ENCODE measurements around the gene HERPUD1. TPM values are rescaled to one million over a fixed set of nuclear protein-coding genes. Genes with fewer than 3 reads are reported as not detected.
"Not testable (repeated sequence)": the region's sequence is repeated elsewhere in the genome, so short reads cannot be mapped to it uniquely, and the experiment has no call there.

Gene HERPUD1, protein sequence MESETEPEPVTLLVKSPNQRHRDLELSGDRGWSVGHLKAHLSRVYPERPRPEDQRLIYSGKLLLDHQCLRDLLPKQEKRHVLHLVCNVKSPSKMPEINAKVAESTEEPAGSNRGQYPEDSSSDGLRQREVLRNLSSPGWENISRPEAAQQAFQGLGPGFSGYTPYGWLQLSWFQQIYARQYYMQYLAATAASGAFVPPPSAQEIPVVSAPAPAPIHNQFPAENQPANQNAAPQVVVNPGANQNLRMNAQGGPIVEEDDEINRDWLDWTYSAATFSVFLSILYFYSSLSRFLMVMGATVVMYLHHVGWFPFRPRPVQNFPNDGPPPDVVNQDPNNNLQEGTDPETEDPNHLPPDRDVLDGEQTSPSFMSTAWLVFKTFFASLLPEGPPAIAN
- 100 to 1,000 TPM; 162 to 176 TPM for total RNA-seq
- polyA plus RNA-seq = 107 TPM

DNA sequence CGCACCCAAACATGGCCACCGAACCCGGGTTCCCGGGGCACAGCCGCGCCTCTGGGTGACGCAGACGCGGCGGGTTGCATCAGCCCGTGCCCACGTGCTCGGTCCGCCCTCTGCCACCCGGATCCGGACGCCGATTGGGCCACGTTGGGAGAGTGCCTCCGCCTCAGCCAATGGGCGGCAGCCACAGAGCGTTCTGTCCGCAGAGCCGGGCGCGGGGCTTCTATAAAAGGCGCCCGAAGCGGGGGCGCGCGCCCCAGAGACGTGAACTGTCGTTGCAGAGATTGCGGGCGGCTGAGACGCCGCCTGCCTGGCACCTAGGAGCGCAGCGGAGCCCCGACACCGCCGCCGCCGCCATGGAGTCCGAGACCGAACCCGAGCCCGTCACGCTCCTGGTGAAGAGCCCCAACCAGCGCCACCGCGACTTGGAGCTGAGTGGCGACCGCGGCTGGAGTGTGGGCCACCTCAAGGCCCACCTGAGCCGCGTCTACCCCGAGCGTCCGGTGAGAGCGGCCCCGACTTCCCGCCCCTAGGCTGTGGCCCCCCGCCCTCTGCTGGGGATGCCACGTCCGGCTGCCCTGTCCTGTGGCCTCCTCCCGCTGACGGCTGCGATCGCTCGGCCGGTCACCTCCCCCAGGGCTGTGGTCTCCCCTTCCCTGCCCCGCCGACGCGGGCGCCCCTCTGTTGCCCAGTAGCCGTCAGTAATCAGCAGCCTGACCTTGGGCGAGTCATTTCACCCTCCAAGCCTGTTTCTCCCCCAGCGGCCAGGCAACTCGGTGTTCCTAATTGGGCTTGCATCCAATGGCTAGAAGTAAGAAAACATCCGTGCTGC is at the start of gene HERPUD1:
Gene HERPUD1, plus strand, starts transcription at position 251 of the 829 bp plus-strand sequence. Its CDS starts 103 bp downstream, at position 354.
- Mint-ChIP-seq H3K4me3 (peak within 1 kb of the TSS; percentile 95 to 100 (median 98)), H3K27me3 (peaks cover 0 to 5% of the 10 kb centered on the region in 2 donors), H3K9me3 (no peaks in the 10 kb centered on the region), H3K27ac (peak within 1 kb of the TSS; percentile 95 to 99 (median 98)), H3K4me1 (peaks cover 34 to 48% (median 47%) of the 10 kb centered on the region in 3 donors), H3K36me3 (peaks cover 5 to 47% (median 17%) of the 10 kb centered on the region in 3 donors)
- CTCF ChIA-PET = interaction anchor here (1.0 to 2.0 kb wide), 4 partner anchors 13 to 289 kb away, joined by 3 to 7 read pairs (median 6); no protein-coding TSS in a partner anchor
- peaks cover 47% of the 10 kb centered on the region for H3K4me1 ChIP-seq (ENCODE audit: insufficient read depth, low read length)
- H3K4me3 ChIP-seq (ENCODE audit: low read length) = peak within 1 kb of the TSS; percentile 69
- DNase-seq = peak; percentile 98 to 99 (median 99)
- H3K9me3 ChIP-seq (ENCODE audit: low read length) = no peaks in the 10 kb centered on the region
- no peaks in the 10 kb centered on the region for H3K27me3 ChIP-seq (ENCODE audit: insufficient read depth, low read length, poor library complexity, severe bottlenecking)
- peaks cover 22% of the 10 kb centered on the region for H3K36me3 ChIP-seq (ENCODE audit: insufficient read depth, low read length)
- POLR2A ChIA-PET = interaction anchor here (0.6 to 2.6 kb wide), 12 partner anchors 9 to 515 kb away, joined by 3 to 14 read pairs (median 4); partner anchors contain the start of genes CIAPIN1, COQ9, MT1X and NUDT21
- H3K27ac ChIP-seq (ENCODE audit: low read depth, low read length) = peak within 1 kb of the TSS; percentile 95

DNA sequence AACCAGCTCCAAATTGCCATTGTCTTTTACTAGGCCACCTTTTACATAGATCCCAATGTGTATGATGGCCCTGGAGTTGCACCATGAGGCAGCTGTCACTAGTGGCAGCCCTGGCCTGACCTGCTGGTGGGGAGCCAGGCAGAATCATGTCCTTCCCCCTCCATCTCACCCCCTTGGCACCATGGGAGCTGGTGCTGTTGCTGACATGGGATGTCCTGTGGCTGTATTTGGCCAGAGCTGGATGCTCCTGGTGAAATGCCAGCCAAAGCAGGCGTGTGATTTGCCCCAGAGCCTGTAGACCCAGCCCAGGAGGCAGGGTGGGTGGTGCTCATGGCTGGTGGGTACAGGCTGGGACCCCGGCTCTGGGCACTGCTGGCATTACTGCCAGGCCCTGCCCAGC is 48.4 kb upstream of the HERPUD1 start:
- Mint-ChIP-seq H3K4me1 (no peaks in the 10 kb centered on the region), H3K4me3 (no peak overlapping the region), H3K36me3 (no peaks in the 10 kb centered on the region), H3K27ac (no peak overlapping the region), H3K27me3 (peaks cover 0 to 3% of the 10 kb centered on the region in 2 donors), H3K9me3 (no peaks in the 10 kb centered on the region)
- ChIA-PET POLR2A (no interaction called here), CTCF (interaction anchor here (1.0 kb wide), 1 partner anchor 32 kb away, joined by 3 read pairs; no protein-coding TSS in a partner anchor)
- Histone ChIP-seq H3K4me3 (ENCODE audit: low read length) (no peak overlapping the region), H3K27ac (ENCODE audit: low read depth, low read length) (no peak overlapping the region), H3K27me3 (ENCODE audit: insufficient read depth, low read length, poor library complexity, severe bottlenecking) (no peaks in the 10 kb centered on the region), H3K36me3 (ENCODE audit: insufficient read depth, low read length) (no peaks in the 10 kb centered on the region), H3K4me1 (ENCODE audit: insufficient read depth, low read length) (no peaks in the 10 kb centered on the region), H3K9me3 (ENCODE audit: low read length) (no peaks in the 10 kb centered on the region)
- no peak for DNase-seq

DNA sequence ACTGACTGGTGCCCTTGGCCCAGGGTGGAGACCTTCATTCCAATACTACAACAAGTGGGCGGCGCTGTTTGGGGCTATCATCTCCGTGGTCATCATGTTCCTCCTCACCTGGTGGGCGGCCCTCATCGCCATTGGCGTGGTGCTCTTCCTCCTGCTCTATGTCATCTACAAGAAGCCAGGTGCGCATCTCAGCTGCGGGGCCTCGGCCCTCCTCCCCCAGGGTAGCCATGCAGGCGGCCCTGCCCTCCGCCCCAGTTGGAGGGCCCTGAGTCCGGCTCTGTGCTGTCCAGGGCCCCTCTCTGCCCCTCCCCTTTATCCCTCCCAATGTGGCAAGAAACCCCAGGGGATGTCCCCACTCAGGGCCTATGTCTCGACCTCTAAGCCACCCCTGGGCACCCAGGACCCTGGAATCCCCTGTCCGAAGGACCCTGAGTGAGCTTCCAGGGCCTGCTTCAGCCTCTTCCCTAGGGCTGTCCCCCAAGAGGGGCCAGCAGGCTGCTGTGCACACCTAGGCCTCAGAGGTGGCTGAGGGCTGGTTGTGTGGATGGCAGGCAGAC is 47.8 kb upstream of the HERPUD1 start:
- Histone ChIP-seq H3K9me3 (ENCODE audit: low read length) (no peaks in the 10 kb centered on the region), H3K27ac (ENCODE audit: low read depth, low read length) (no peak overlapping the region), H3K4me1 (ENCODE audit: insufficient read depth, low read length) (no peaks in the 10 kb centered on the region), H3K36me3 (ENCODE audit: insufficient read depth, low read length) (no peaks in the 10 kb centered on the region), H3K27me3 (ENCODE audit: insufficient read depth, low read length, poor library complexity, severe bottlenecking) (no peaks in the 10 kb centered on the region), H3K4me3 (ENCODE audit: low read length) (no peak overlapping the region)
- ChIA-PET POLR2A (no interaction called here), CTCF (interaction anchor here (1.0 kb wide), 1 partner anchor 32 kb away, joined by 3 read pairs; no protein-coding TSS in a partner anchor)
- H3K27me3 Mint-ChIP-seq = peaks cover 0 to 3% of the 10 kb centered on the region in 2 donors
- H3K4me1 Mint-ChIP-seq = no peaks in the 10 kb centered on the region
- H3K27ac Mint-ChIP-seq = no peak overlapping the region
- no peaks in the 10 kb centered on the region for H3K9me3 Mint-ChIP-seq
- H3K36me3 Mint-ChIP-seq = no peaks in the 10 kb centered on the region
- no peak overlapping the region for H3K4me3 Mint-ChIP-seq
- DNase-seq = no peak

DNA sequence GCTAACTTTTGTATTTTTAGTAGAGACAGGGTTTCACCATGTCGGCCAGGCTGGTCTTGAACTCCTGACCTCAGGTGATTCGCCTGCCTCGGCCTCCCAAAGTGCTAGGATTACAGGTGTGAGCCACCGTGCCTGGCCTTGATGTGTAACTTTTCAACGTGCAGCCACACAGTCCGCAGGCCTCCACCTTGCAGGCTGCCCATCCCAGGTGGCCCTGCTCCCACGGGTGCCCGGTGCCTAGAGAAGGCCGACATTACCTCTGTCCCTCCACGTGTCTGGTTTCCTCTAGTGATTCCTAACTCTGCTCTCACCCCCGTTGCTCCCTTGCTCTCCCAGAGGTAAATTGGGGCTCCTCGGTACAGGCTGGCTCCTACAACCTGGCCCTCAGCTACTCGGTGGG is 47.0 kb upstream of the HERPUD1 start:
- H3K27ac Mint-ChIP-seq; H3K36me3 ChIP-seq (ENCODE audit: insufficient read depth, low read length); H3K4me3 ChIP-seq (ENCODE audit: low read length); H3K9me3 Mint-ChIP-seq; H3K4me3 Mint-ChIP-seq; H3K27ac ChIP-seq (ENCODE audit: low read depth, low read length); H3K4me1 Mint-ChIP-seq; POLR2A ChIA-PET; H3K4me1 ChIP-seq (ENCODE audit: insufficient read depth, low read length); H3K9me3 ChIP-seq (ENCODE audit: low read length); CTCF ChIA-PET; H3K27me3 ChIP-seq (ENCODE audit: insufficient read depth, low read length, poor library complexity, severe bottlenecking); DNase-seq; H3K36me3 Mint-ChIP-seq; H3K27me3 Mint-ChIP-seq: not testable (repeated sequence)

DNA sequence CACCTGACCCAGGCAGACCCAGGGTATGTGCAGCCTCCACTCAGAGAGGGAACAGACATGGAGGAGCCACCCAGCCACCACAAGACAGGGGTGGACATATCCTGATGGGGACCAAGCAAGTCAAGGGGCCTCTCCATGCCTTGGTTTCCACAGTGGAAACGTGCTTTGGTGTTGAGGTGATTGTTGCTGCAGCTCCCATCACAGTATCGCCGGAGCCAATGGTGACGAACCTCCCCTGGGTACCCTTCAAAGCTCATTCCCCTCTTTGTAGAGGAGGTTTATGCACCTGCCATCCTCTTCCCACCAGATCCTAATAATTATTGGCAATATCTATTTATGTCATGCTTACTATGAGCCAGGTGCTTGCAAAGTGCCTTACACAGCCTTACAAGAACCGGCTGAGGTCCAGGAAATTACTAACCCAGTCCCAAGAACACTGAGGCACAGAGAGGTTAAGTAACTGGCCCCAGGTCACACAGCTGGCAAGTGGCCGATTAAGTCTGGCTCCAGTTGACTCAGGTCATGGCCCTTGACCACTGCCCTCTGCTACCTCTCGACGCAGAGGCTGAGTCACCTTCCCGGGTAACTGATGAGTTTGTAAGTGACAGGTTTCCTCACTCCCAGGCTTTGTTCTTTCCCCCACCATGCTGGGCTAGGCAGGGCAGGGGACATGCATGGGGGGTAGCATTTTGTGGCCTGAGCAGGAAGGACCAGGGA is 46.3 kb upstream of the HERPUD1 start:
- Mint-ChIP-seq H3K9me3 (no peaks in the 10 kb centered on the region), H3K27ac (peak overlapping the region in 1 of 8 donors; percentile 58), H3K4me3 (no peak overlapping the region), H3K4me1 (no peaks in the 10 kb centered on the region), H3K36me3 (no peaks in the 10 kb centered on the region), H3K27me3 (peaks cover 0 to 3% of the 10 kb centered on the region in 2 donors)
- Histone ChIP-seq H3K27me3 (ENCODE audit: insufficient read depth, low read length, poor library complexity, severe bottlenecking) (no peaks in the 10 kb centered on the region), H3K27ac (ENCODE audit: low read depth, low read length) (no peak overlapping the region), H3K4me1 (ENCODE audit: insufficient read depth, low read length) (no peaks in the 10 kb centered on the region), H3K4me3 (ENCODE audit: low read length) (no peak overlapping the region), H3K9me3 (ENCODE audit: low read length) (no peaks in the 10 kb centered on the region), H3K36me3 (ENCODE audit: insufficient read depth, low read length) (no peaks in the 10 kb centered on the region)
- DNase-seq = no peak
- CTCF ChIA-PET = no interaction called here
- POLR2A ChIA-PET = no interaction called here

DNA sequence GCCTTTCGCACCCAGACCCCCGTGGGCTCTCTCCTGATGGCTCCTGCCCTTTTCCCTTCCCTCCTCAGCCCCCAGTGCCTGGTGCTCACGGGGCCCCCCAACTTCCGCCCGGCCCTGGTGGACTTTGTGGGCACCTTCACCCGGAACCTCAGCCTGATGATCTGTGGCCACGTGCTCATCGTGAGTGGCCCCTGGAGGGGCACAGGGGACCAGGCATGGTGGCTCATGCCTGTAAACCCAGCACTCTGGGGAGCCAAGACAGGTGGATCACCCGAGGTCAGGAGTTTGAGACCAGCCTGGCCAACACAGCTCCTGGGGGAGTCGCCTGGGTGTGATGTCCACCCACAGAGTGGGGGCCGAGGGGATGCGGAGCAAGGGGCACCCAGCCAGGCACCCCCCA is 45.6 kb upstream of the HERPUD1 start:
- H3K4me3 ChIP-seq (ENCODE audit: low read length) = no peak overlapping the region
- H3K4me3 Mint-ChIP-seq = no peak overlapping the region
- no peaks in the 10 kb centered on the region for H3K27me3 ChIP-seq (ENCODE audit: insufficient read depth, low read length, poor library complexity, severe bottlenecking)
- H3K27ac ChIP-seq (ENCODE audit: low read depth, low read length) = no peak overlapping the region
- no peaks in the 10 kb centered on the region for H3K4me1 Mint-ChIP-seq
- no peaks in the 10 kb centered on the region for H3K4me1 ChIP-seq (ENCODE audit: insufficient read depth, low read length)
- POLR2A ChIA-PET = no interaction called here
- no peaks in the 10 kb centered on the region for H3K36me3 Mint-ChIP-seq
- no peaks in the 10 kb centered on the region for H3K9me3 ChIP-seq (ENCODE audit: low read length)
- no peaks in the 10 kb centered on the region for H3K9me3 Mint-ChIP-seq
- no peak overlapping the region for H3K27ac Mint-ChIP-seq
- H3K36me3 ChIP-seq (ENCODE audit: insufficient read depth, low read length) = no peaks in the 10 kb centered on the region
- no peak for DNase-seq
- H3K27me3 Mint-ChIP-seq = peaks cover 0 to 3% of the 10 kb centered on the region in 2 donors
- CTCF ChIA-PET = no interaction called here

DNA sequence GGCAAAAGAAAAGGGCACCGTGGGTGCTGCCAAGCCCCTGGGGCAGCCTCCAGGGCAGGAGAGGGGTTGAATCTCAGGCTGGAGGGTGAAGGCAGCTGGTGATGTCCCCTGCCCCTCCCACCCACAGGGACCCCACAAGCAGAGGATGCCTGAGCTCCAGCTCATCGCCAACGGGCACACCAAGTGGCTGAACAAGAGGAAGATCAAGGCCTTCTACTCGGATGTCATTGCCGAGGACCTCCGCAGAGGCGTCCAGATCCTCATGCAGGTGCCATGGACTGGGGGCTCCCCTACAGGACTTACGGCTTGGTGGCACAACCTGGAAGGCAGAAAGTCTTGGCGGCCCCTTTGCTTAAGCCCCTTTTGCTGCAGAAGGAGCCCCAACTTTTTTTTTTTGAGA is 45.1 kb upstream of the HERPUD1 start:
- POLR2A ChIA-PET = no interaction called here
- Mint-ChIP-seq H3K36me3 (no peaks in the 10 kb centered on the region), H3K4me1 (no peaks in the 10 kb centered on the region), H3K27ac (no peak overlapping the region), H3K9me3 (no peaks in the 10 kb centered on the region), H3K27me3 (peaks cover 0 to 3% of the 10 kb centered on the region in 2 donors), H3K4me3 (no peak overlapping the region)
- CTCF ChIA-PET = no interaction called here
- Histone ChIP-seq H3K4me1 (ENCODE audit: insufficient read depth, low read length) (no peaks in the 10 kb centered on the region), H3K4me3 (ENCODE audit: low read length) (no peak overlapping the region), H3K9me3 (ENCODE audit: low read length) (no peaks in the 10 kb centered on the region), H3K36me3 (ENCODE audit: insufficient read depth, low read length) (no peaks in the 10 kb centered on the region), H3K27ac (ENCODE audit: low read depth, low read length) (no peak overlapping the region), H3K27me3 (ENCODE audit: insufficient read depth, low read length, poor library complexity, severe bottlenecking) (no peaks in the 10 kb centered on the region)
- no peak for DNase-seq
